ENCODE data around the gene NAA25.

DNA sequence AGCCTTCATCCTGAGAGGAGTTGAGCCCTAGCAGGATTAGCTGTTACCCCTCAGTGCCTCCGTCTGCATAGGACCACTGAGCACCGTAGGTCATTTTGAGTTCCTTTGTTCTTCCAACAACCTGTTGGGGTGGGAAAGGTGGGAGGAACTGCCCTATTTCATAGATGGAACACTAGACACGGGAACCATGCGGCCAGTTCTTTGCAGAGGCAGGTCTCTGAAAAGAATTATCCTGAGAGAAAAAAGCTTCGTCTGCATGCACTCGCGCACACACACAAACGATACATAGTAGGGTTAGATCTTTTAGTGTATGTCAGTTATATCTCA lies 45.3 kb upstream of the NAA25 start:
- TF ChIP-seq, protein P1, sequence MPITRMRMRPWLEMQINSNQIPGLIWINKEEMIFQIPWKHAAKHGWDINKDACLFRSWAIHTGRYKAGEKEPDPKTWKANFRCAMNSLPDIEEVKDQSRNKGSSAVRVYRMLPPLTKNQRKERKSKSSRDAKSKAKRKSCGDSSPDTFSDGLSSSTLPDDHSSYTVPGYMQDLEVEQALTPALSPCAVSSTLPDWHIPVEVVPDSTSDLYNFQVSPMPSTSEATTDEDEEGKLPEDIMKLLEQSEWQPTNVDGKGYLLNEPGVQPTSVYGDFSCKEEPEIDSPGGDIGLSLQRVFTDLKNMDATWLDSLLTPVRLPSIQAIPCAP (CRISPR knock-in tag; IDR thresholded peaks at IDR 0.05; ENCODE audit: borderline replicate concordance): no peak
- TF ChIP-seq, protein P2, sequence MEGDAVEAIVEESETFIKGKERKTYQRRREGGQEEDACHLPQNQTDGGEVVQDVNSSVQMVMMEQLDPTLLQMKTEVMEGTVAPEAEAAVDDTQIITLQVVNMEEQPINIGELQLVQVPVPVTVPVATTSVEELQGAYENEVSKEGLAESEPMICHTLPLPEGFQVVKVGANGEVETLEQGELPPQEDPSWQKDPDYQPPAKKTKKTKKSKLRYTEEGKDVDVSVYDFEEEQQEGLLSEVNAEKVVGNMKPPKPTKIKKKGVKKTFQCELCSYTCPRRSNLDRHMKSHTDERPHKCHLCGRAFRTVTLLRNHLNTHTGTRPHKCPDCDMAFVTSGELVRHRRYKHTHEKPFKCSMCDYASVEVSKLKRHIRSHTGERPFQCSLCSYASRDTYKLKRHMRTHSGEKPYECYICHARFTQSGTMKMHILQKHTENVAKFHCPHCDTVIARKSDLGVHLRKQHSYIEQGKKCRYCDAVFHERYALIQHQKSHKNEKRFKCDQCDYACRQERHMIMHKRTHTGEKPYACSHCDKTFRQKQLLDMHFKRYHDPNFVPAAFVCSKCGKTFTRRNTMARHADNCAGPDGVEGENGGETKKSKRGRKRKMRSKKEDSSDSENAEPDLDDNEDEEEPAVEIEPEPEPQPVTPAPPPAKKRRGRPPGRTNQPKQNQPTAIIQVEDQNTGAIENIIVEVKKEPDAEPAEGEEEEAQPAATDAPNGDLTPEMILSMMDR (IDR thresholded peaks at IDR 0.05 in 2 of 3, conservative IDR thresholded peaks at IDR 0.05 in 1 of 3; ENCODE audit: insufficient read depth in 2 of 3, low read depth in 1 of 3, low read length in 3 of 3): no peak
- TF ChIP-seq, protein P3, sequence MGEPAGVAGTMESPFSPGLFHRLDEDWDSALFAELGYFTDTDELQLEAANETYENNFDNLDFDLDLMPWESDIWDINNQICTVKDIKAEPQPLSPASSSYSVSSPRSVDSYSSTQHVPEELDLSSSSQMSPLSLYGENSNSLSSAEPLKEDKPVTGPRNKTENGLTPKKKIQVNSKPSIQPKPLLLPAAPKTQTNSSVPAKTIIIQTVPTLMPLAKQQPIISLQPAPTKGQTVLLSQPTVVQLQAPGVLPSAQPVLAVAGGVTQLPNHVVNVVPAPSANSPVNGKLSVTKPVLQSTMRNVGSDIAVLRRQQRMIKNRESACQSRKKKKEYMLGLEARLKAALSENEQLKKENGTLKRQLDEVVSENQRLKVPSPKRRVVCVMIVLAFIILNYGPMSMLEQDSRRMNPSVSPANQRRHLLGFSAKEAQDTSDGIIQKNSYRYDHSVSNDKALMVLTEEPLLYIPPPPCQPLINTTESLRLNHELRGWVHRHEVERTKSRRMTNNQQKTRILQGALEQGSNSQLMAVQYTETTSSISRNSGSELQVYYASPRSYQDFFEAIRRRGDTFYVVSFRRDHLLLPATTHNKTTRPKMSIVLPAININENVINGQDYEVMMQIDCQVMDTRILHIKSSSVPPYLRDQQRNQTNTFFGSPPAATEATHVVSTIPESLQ (CRISPR knock-in tag; IDR thresholded peaks at IDR 0.05): no peak
- TF ChIP-seq, protein P4, sequence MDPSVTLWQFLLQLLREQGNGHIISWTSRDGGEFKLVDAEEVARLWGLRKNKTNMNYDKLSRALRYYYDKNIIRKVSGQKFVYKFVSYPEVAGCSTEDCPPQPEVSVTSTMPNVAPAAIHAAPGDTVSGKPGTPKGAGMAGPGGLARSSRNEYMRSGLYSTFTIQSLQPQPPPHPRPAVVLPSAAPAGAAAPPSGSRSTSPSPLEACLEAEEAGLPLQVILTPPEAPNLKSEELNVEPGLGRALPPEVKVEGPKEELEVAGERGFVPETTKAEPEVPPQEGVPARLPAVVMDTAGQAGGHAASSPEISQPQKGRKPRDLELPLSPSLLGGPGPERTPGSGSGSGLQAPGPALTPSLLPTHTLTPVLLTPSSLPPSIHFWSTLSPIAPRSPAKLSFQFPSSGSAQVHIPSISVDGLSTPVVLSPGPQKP (CRISPR knock-in tag; IDR thresholded peaks at IDR 0.05): no peak
- TF ChIP-seq, protein P5, sequence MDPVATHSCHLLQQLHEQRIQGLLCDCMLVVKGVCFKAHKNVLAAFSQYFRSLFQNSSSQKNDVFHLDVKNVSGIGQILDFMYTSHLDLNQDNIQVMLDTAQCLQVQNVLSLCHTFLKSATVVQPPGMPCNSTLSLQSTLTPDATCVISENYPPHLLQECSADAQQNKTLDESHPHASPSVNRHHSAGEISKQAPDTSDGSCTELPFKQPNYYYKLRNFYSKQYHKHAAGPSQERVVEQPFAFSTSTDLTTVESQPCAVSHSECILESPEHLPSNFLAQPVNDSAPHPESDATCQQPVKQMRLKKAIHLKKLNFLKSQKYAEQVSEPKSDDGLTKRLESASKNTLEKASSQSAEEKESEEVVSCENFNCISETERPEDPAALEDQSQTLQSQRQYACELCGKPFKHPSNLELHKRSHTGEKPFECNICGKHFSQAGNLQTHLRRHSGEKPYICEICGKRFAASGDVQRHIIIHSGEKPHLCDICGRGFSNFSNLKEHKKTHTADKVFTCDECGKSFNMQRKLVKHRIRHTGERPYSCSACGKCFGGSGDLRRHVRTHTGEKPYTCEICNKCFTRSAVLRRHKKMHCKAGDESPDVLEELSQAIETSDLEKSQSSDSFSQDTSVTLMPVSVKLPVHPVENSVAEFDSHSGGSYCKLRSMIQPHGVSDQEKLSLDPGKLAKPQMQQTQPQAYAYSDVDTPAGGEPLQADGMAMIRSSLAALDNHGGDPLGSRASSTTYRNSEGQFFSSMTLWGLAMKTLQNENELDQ (CRISPR knock-in tag; IDR thresholded peaks at IDR 0.05; ENCODE audit: borderline replicate concordance): no peak
- TF ChIP-seq ZNF174 (CRISPR knock-in tag; IDR thresholded peaks at IDR 0.05): no peak
- TF ChIP-seq, protein P6, sequence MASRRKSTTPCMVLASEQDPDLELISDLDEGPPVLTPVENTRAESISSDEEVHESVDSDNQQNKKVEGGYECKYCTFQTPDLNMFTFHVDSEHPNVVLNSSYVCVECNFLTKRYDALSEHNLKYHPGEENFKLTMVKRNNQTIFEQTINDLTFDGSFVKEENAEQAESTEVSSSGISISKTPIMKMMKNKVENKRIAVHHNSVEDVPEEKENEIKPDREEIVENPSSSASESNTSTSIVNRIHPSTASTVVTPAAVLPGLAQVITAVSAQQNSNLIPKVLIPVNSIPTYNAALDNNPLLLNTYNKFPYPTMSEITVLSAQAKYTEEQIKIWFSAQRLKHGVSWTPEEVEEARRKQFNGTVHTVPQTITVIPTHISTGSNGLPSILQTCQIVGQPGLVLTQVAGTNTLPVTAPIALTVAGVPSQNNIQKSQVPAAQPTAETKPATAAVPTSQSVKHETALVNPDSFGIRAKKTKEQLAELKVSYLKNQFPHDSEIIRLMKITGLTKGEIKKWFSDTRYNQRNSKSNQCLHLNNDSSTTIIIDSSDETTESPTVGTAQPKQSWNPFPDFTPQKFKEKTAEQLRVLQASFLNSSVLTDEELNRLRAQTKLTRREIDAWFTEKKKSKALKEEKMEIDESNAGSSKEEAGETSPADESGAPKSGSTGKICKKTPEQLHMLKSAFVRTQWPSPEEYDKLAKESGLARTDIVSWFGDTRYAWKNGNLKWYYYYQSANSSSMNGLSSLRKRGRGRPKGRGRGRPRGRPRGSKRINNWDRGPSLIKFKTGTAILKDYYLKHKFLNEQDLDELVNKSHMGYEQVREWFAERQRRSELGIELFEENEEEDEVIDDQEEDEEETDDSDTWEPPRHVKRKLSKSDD (conservative IDR thresholded peaks at IDR 0.05; ENCODE audit: low read length): no peak
- TF ChIP-seq, protein P7, sequence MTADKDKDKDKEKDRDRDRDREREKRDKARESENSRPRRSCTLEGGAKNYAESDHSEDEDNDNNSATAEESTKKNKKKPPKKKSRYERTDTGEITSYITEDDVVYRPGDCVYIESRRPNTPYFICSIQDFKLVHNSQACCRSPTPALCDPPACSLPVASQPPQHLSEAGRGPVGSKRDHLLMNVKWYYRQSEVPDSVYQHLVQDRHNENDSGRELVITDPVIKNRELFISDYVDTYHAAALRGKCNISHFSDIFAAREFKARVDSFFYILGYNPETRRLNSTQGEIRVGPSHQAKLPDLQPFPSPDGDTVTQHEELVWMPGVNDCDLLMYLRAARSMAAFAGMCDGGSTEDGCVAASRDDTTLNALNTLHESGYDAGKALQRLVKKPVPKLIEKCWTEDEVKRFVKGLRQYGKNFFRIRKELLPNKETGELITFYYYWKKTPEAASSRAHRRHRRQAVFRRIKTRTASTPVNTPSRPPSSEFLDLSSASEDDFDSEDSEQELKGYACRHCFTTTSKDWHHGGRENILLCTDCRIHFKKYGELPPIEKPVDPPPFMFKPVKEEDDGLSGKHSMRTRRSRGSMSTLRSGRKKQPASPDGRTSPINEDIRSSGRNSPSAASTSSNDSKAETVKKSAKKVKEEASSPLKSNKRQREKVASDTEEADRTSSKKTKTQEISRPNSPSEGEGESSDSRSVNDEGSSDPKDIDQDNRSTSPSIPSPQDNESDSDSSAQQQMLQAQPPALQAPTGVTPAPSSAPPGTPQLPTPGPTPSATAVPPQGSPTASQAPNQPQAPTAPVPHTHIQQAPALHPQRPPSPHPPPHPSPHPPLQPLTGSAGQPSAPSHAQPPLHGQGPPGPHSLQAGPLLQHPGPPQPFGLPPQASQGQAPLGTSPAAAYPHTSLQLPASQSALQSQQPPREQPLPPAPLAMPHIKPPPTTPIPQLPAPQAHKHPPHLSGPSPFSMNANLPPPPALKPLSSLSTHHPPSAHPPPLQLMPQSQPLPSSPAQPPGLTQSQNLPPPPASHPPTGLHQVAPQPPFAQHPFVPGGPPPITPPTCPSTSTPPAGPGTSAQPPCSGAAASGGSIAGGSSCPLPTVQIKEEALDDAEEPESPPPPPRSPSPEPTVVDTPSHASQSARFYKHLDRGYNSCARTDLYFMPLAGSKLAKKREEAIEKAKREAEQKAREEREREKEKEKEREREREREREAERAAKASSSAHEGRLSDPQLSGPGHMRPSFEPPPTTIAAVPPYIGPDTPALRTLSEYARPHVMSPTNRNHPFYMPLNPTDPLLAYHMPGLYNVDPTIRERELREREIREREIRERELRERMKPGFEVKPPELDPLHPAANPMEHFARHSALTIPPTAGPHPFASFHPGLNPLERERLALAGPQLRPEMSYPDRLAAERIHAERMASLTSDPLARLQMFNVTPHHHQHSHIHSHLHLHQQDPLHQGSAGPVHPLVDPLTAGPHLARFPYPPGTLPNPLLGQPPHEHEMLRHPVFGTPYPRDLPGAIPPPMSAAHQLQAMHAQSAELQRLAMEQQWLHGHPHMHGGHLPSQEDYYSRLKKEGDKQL (CRISPR knock-in tag; IDR thresholded peaks at IDR 0.05; ENCODE audit: borderline replicate concordance): no peak
- no peak for TF ChIP-seq ATF7 (IDR thresholded peaks at IDR 0.05)
- no peak for TF ChIP-seq ZNF175 (CRISPR knock-in tag; IDR thresholded peaks at IDR 0.05; ENCODE audit: low read depth)
- no peak for TF ChIP-seq DPF2 (IDR thresholded peaks at IDR 0.05)
- TF ChIP-seq POLR2A (conservative IDR thresholded peaks at IDR 0.05): no peak
- TF ChIP-seq POLR2G (IDR thresholded peaks at IDR 0.05; ENCODE audit: low read depth, low read length): no peak
- TF ChIP-seq ZNF24 (IDR thresholded peaks at IDR 0.05): no peak
